ENCODE measurements around the gene OPA3. TPM values are rescaled to one million over a fixed set of nuclear protein-coding genes. Genes with fewer than 3 reads are reported as not detected.

OPA3 gene
- total and polyA plus RNA-seq, 10 of the 15 experiments (the other 5 are each of a cell fraction or from before 2014, with no cell fraction given) = 2.2 to 24.3 (median 13.3) TPM

DNA sequence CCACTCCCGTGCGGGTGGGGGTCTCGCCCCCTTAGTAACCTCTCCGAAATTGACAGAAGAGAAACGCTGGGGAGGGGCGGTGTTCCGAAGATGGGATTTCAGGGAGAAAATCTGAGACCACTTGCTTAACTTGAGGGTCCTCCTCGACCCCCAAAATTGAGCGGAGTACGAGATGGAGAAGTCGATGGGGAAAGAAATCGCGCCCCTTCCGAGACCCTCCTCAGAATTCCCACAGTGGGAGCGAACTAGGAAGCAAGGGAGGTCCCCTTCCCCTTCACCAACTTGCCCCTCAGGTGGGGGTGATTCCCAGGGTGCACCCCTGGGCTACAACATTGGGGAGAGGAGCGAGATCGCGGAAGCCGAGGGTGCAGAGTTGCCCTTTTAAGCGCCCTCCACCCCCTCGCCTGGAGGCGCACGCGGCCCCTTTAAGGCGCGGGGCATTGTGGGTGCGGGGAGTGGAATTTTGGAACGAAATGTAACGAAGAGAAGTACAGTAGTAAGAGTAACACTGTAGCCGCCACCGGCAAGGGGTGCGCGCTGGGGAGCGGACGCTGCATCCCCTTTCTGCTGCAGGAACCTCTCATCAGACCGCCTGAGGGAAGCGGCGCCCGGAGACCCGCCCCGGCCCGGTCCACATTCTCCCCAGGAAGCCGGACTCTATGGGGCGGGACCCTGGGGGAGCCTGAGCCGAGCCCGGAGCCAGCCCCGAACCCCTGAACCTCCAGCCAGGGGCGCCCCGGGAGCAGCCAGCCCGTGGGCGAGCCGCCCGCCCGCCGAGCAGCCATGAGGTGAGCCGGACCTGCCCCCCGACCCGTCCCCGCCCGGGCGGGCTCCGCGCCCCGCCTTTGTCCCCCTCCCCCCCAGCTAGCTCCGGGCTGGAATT, 77.4 kb downstream of the OPA3 start, which contains the start of gene VASP (continued):
- TF ChIP-seq, protein P1, sequence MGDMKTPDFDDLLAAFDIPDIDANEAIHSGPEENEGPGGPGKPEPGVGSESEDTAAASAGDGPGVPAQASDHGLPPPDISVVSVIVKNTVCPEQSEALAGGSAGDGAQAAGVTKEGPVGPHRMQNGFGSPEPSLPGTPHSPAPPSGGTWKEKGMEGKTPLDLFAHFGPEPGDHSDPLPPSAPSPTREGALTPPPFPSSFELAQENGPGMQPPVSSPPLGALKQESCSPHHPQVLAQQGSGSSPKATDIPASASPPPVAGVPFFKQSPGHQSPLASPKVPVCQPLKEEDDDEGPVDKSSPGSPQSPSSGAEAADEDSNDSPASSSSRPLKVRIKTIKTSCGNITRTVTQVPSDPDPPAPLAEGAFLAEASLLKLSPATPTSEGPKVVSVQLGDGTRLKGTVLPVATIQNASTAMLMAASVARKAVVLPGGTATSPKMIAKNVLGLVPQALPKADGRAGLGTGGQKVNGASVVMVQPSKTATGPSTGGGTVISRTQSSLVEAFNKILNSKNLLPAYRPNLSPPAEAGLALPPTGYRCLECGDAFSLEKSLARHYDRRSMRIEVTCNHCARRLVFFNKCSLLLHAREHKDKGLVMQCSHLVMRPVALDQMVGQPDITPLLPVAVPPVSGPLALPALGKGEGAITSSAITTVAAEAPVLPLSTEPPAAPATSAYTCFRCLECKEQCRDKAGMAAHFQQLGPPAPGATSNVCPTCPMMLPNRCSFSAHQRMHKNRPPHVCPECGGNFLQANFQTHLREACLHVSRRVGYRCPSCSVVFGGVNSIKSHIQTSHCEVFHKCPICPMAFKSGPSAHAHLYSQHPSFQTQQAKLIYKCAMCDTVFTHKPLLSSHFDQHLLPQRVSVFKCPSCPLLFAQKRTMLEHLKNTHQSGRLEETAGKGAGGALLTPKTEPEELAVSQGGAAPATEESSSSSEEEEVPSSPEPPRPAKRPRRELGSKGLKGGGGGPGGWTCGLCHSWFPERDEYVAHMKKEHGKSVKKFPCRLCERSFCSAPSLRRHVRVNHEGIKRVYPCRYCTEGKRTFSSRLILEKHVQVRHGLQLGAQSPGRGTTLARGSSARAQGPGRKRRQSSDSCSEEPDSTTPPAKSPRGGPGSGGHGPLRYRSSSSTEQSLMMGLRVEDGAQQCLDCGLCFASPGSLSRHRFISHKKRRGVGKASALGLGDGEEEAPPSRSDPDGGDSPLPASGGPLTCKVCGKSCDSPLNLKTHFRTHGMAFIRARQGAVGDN (IDR thresholded peaks at IDR 0.05) = peak; percentile 77
- TF ChIP-seq JUND (IDR thresholded peaks at IDR 0.05; ENCODE audit: low read depth, low read length) (peak; percentile 28; the same call in 1 of the 2 replicates), PML (IDR thresholded peaks at IDR 0.05; ENCODE audit: low read length) (peak; percentile 90), ETV6 (conservative IDR thresholded peaks at IDR 0.05 in 1 of 2, IDR thresholded peaks at IDR 0.05 in 1 of 2; ENCODE audit: borderline replicate concordance in 1 of 2, low read depth in 1 of 2) (no peak), NR2C2 (IDR thresholded peaks at IDR 0.05; ENCODE audit: borderline replicate concordance, control insufficient read depth, insufficient read length, low read depth) (no peak), FOXK2 (IDR thresholded peaks at IDR 0.05) (no peak), RAD51 (IDR thresholded peaks at IDR 0.05) (no peak), BRCA1 (IDR thresholded peaks at IDR 0.05; ENCODE audit: low read depth, low read length) (no peak), ZSCAN29 (IDR thresholded peaks at IDR 0.05) (no peak; the same call in 1 of the 2 replicates), HSF1 (IDR thresholded peaks at IDR 0.05; ENCODE audit: low read depth, low read length) (no peak), MYC (IDR thresholded peaks at IDR 0.05; ENCODE audit: insufficient read depth, insufficient read length, insufficient replicate concordance, low read length, severe bottlenecking) (peak; percentile 51), RUNX3 (IDR thresholded peaks at IDR 0.05; ENCODE audit: low read length) (peak; percentile 73), TCF12 (IDR thresholded peaks at IDR 0.05; ENCODE audit: low read depth, low read length) (peak; percentile 39; the same call in 1 of the 2 replicates), ZNF622 (IDR thresholded peaks at IDR 0.05) (no peak), ZBTB11 (CRISPR knock-in tag; IDR thresholded peaks at IDR 0.05) (no peak), ZNF384 (IDR thresholded peaks at IDR 0.05; ENCODE audit: borderline replicate concordance, low read depth, low read length) (no peak), CBX5 (IDR thresholded peaks at IDR 0.05; ENCODE audit: low read depth) (no peak), CTCF (IDR thresholded peaks at IDR 0.05 in 2 of 3, conservative IDR thresholded peaks at IDR 0.05 in 1 of 3; ENCODE audit: control insufficient read depth in 2 of 3, extremely low read depth in 1 of 3, insufficient read depth in 1 of 3, low read depth in 3 of 3, low read length in 3 of 3) (no peak)

Measured in GM12878 (cell line).